HL-60/S4 (cell line): ENCODE data around the gene PCDHA5.
"Not testable (repeated sequence)": the region's sequence is repeated elsewhere in the genome, so short reads cannot be mapped to it uniquely, and the experiment has no call there.

Source experiments
- in situ Hi-C: fragments of 300-500 bp; cut with MboI; formaldehyde crosslinking; loops from 2 replicates; pipeline ENCODE4 v1.14.3; 2022; ENCODE audit warnings: low sequenced_read_pairs

Gene PCDHA5

GRCh38 chr5:140822969-140823368 is 1.6 kb downstream of the PCDHA5 start:
- in situ Hi-C loops = not testable (repeated sequence)

- in situ Hi-C loops = no loop called here
Observed at GRCh38 chr5:140823475-140823874, 2.1 kb downstream of the PCDHA5 start.

GRCh38 chr5:140827704-140828361 is 6.4 kb downstream of the PCDHA5 start, which contains the start of gene PCDHA6:
TSS of gene PCDHA6 (plus strand) at chr5:140827960. CDS start at chr5:140828092, 132 bp downstream.
- in situ Hi-C loops = no loop called here

GRCh38 chr5:140828362-140828737 is 6.9 kb downstream of the PCDHA5 start:
- in situ Hi-C loops = no loop called here

GRCh38 chr5:140829511-140830501 is 8.4 kb downstream of the PCDHA5 start:
- in situ Hi-C loops = not testable (repeated sequence)

GRCh38 chr5:140833993-140834392 is 12.6 kb downstream of the PCDHA5 start, which contains the start of gene PCDHA7:
TSS of gene PCDHA7 (plus strand) at chr5:140834269. CDS start at chr5:140834384, 115 bp downstream.
- in situ Hi-C loops = no loop called here

GRCh38 chr5:140834439-140835008 is 13.1 kb downstream of the PCDHA5 start:
- in situ Hi-C loops = not testable (repeated sequence)

- in situ Hi-C loops = no loop called here
Observed at GRCh38 chr5:140835622-140836510, 14.5 kb downstream of the PCDHA5 start.

GRCh38 chr5:140840978-140841962 is 19.9 kb downstream of the PCDHA5 start, which contains the start of gene PCDHA8:
TSS of gene PCDHA8 (plus strand) at chr5:140841187. CDS start at chr5:140841322, 135 bp downstream.
- in situ Hi-C loops = no loop called here

GRCh38 chr5:140842798-140843733 is 21.7 kb downstream of the PCDHA5 start:
- in situ Hi-C loops = no loop called here

- in situ Hi-C loops = not testable (repeated sequence)
Observed at GRCh38 chr5:140848139-140849102, 27.0 kb downstream of the PCDHA5 start, which contains the start of gene PCDHA9. TSS of gene PCDHA9 (plus strand) at chr5:140848382. CDS start at chr5:140848496, 114 bp downstream.

GRCh38 chr5:140849831-140850634 is 28.6 kb downstream of the PCDHA5 start:
- in situ Hi-C loops = not testable (repeated sequence)

- in situ Hi-C loops = no loop called here
Observed at GRCh38 chr5:140855772-140856674, 34.6 kb downstream of the PCDHA5 start, which contains the start of gene PCDHA10. TSS of gene PCDHA10 (plus strand) at chr5:140855897. CDS start at chr5:140856049, 152 bp downstream.

- in situ Hi-C loops = no loop called here
Observed at GRCh38 chr5:140857177-140857986, 36.0 kb downstream of the PCDHA5 start.
